Measurements from ENCODE around the gene CSRP1.
"Not testable (repeated sequence)": the region's sequence is repeated elsewhere in the genome, so short reads cannot be mapped to it uniquely, and the experiment has no call there.

The CSRP1 gene

GRCh38 chr1:201531551-201532425, 24.9 kb upstream of the CSRP1 start:
- no peak overlapping the region for H3K27ac Mint-ChIP-seq
- H3K36me3 Mint-ChIP-seq (ENCODE audit: low read depth) = peaks cover 5% of the 10 kb centered on the region

GRCh38 chr1:201530741-201531531, 24.0 kb upstream of the CSRP1 start:
- H3K4me3 Mint-ChIP-seq = no peak overlapping the region
- no peaks in the 10 kb centered on the region for H3K9me3 Mint-ChIP-seq
- H3K27ac Mint-ChIP-seq = no peak overlapping the region
- peaks cover 5% of the 10 kb centered on the region for H3K36me3 Mint-ChIP-seq (ENCODE audit: low read depth)
- H3K27me3 Mint-ChIP-seq (ENCODE audit: low read depth) = no peaks in the 10 kb centered on the region
- H3K4me1 Mint-ChIP-seq (ENCODE audit: low read depth) = peaks cover 4% of the 10 kb centered on the region

More at GRCh38 chr1:201531551-201532425, 24.9 kb upstream of the CSRP1 start:
- peaks cover 4% of the 10 kb centered on the region for H3K4me1 Mint-ChIP-seq (ENCODE audit: low read depth)
- H3K9me3 Mint-ChIP-seq = no peaks in the 10 kb centered on the region
- peaks cover 6% of the 10 kb centered on the region for H3K27me3 Mint-ChIP-seq (ENCODE audit: low read depth)
- H3K4me3 Mint-ChIP-seq = no peak overlapping the region

- no peaks in the 10 kb centered on the region for H3K27me3 Mint-ChIP-seq (ENCODE audit: low read depth)
- H3K4me3 Mint-ChIP-seq = no peak overlapping the region
- H3K4me1 Mint-ChIP-seq (ENCODE audit: low read depth) = peaks cover 2% of the 10 kb centered on the region
- H3K9me3 Mint-ChIP-seq = peaks cover 3% of the 10 kb centered on the region
- no peak overlapping the region for H3K27ac Mint-ChIP-seq
- peaks cover 7% of the 10 kb centered on the region for H3K36me3 Mint-ChIP-seq (ENCODE audit: low read depth)
Observed at GRCh38 chr1:201528631-201529252, 21.8 kb upstream of the CSRP1 start.

GRCh38 chr1:201527879-201528278, 21.0 kb upstream of the CSRP1 start:
- Mint-ChIP-seq H3K4me3 (no peak overlapping the region), H3K27ac (no peak overlapping the region), H3K36me3 (ENCODE audit: low read depth) (peaks cover 7% of the 10 kb centered on the region), H3K4me1 (ENCODE audit: low read depth) (peaks cover 2% of the 10 kb centered on the region), H3K9me3 (peaks cover 3% of the 10 kb centered on the region), H3K27me3 (ENCODE audit: low read depth) (no peaks in the 10 kb centered on the region)

- no peak overlapping the region for H3K27ac Mint-ChIP-seq
- peaks cover 9% of the 10 kb centered on the region for H3K36me3 Mint-ChIP-seq (ENCODE audit: low read depth)
- peaks cover 3% of the 10 kb centered on the region for H3K9me3 Mint-ChIP-seq
- no peaks in the 10 kb centered on the region for H3K27me3 Mint-ChIP-seq (ENCODE audit: low read depth)
- peaks cover 2% of the 10 kb centered on the region for H3K4me1 Mint-ChIP-seq (ENCODE audit: low read depth)
- H3K4me3 Mint-ChIP-seq = no peak overlapping the region
Observed at GRCh38 chr1:201525193-201525778, 18.4 kb upstream of the CSRP1 start.

GRCh38 chr1:201520046-201520575, 13.2 kb upstream of the CSRP1 start:
- H3K27me3 Mint-ChIP-seq (ENCODE audit: low read depth); H3K4me3 Mint-ChIP-seq; H3K9me3 Mint-ChIP-seq; H3K4me1 Mint-ChIP-seq (ENCODE audit: low read depth); H3K27ac Mint-ChIP-seq: not testable (repeated sequence)
- H3K36me3 Mint-ChIP-seq (ENCODE audit: low read depth) = peaks cover 12% of the 10 kb centered on the region

- Mint-ChIP-seq H3K9me3 (no peaks in the 10 kb centered on the region), H3K4me1 (ENCODE audit: low read depth) (peaks cover 2% of the 10 kb centered on the region), H3K27ac (no peak overlapping the region), H3K36me3 (ENCODE audit: low read depth) (peaks cover 9% of the 10 kb centered on the region), H3K27me3 (ENCODE audit: low read depth) (no peaks in the 10 kb centered on the region), H3K4me3 (no peak overlapping the region)
Observed at GRCh38 chr1:201518071-201518470, 11.1 kb upstream of the CSRP1 start.

GRCh38 chr1:201517631-201518030, 10.7 kb upstream of the CSRP1 start:
- Mint-ChIP-seq H3K27ac (no peak overlapping the region), H3K9me3 (no peaks in the 10 kb centered on the region), H3K4me3 (no peak overlapping the region), H3K36me3 (ENCODE audit: low read depth) (peaks cover 9% of the 10 kb centered on the region), H3K27me3 (ENCODE audit: low read depth) (no peaks in the 10 kb centered on the region), H3K4me1 (ENCODE audit: low read depth) (peaks cover 4% of the 10 kb centered on the region)

- peaks cover 5% of the 10 kb centered on the region for H3K4me1 Mint-ChIP-seq (ENCODE audit: low read depth)
- H3K4me3 Mint-ChIP-seq = no peak overlapping the region
- no peak overlapping the region for H3K27ac Mint-ChIP-seq
- H3K9me3 Mint-ChIP-seq = no peaks in the 10 kb centered on the region
- no peaks in the 10 kb centered on the region for H3K27me3 Mint-ChIP-seq (ENCODE audit: low read depth)
- H3K36me3 Mint-ChIP-seq (ENCODE audit: low read depth) = peaks cover 2% of the 10 kb centered on the region
Observed at GRCh38 chr1:201516511-201517127, 9.7 kb upstream of the CSRP1 start.

GRCh38 chr1:201515895-201516294, 9.0 kb upstream of the CSRP1 start:
- Mint-ChIP-seq H3K27ac (no peak overlapping the region), H3K9me3 (no peaks in the 10 kb centered on the region), H3K4me3 (no peak overlapping the region), H3K4me1 (ENCODE audit: low read depth) (peaks cover 6% of the 10 kb centered on the region), H3K36me3 (ENCODE audit: low read depth) (peaks cover 2% of the 10 kb centered on the region), H3K27me3 (ENCODE audit: low read depth) (no peaks in the 10 kb centered on the region)

GRCh38 chr1:201515062-201515750, 8.3 kb upstream of the CSRP1 start:
- H3K27ac Mint-ChIP-seq = no peak overlapping the region
- no peak overlapping the region for H3K4me3 Mint-ChIP-seq
- H3K9me3 Mint-ChIP-seq = no peaks in the 10 kb centered on the region
- H3K4me1 Mint-ChIP-seq (ENCODE audit: low read depth) = peaks cover 6% of the 10 kb centered on the region
- peaks cover 2% of the 10 kb centered on the region for H3K36me3 Mint-ChIP-seq (ENCODE audit: low read depth)
- no peaks in the 10 kb centered on the region for H3K27me3 Mint-ChIP-seq (ENCODE audit: low read depth)

- no peak overlapping the region for H3K27ac Mint-ChIP-seq
- H3K36me3 Mint-ChIP-seq (ENCODE audit: low read depth) = peaks cover 2% of the 10 kb centered on the region
- no peak overlapping the region for H3K4me3 Mint-ChIP-seq
- no peaks in the 10 kb centered on the region for H3K27me3 Mint-ChIP-seq (ENCODE audit: low read depth)
- no peaks in the 10 kb centered on the region for H3K9me3 Mint-ChIP-seq
- H3K4me1 Mint-ChIP-seq (ENCODE audit: low read depth) = peaks cover 13% of the 10 kb centered on the region
Observed at GRCh38 chr1:201514466-201514865, 7.5 kb upstream of the CSRP1 start.

- H3K9me3 Mint-ChIP-seq = no peaks in the 10 kb centered on the region
- peaks cover 18% of the 10 kb centered on the region for H3K4me1 Mint-ChIP-seq (ENCODE audit: low read depth)
- H3K36me3 Mint-ChIP-seq (ENCODE audit: low read depth) = peaks cover 2% of the 10 kb centered on the region
- H3K4me3 Mint-ChIP-seq = no peak overlapping the region
- no peaks in the 10 kb centered on the region for H3K27me3 Mint-ChIP-seq (ENCODE audit: low read depth)
- H3K27ac Mint-ChIP-seq = no peak overlapping the region
Observed at GRCh38 chr1:201513498-201514243, 6.7 kb upstream of the CSRP1 start.
